Neural progenitor cell (in vitro differentiated cells): Measurements from ENCODE around the gene PRRT2. TPM values are rescaled to one million over a fixed set of nuclear protein-coding genes. Genes with fewer than 3 reads are reported as not detected.

Experiments used
- DNase-seq: peaks from one replicate; pipeline ENCODE4 v3.0.0-alpha.2; 2016; ENCODE audit warnings: low spot score
- H2AFZ ChIP-seq: fragments of 200-600 bp; sonication (generic); replicated peaks from 2 replicates; pipeline ENCODE4 v1.6.1; 2016; ENCODE audit warnings: antibody characterized with exemption
- H3F3A ChIP-seq: fragments of 200-600 bp; sonication (generic); 2 replicates; pipeline ENCODE4 v1.6.1; 2016; ENCODE audit warnings: antibody characterized with exemption, low read depth
- H3K27ac ChIP-seq: fragments of 200-600 bp; sonication (generic); 2 replicates; pipeline ENCODE4 v1.5.1; 2016; ENCODE audit warnings: mild to moderate bottlenecking
- H3K27me3 ChIP-seq: fragments of 200-600 bp; sonication (generic); 2 replicates; pipeline ENCODE4 v1.6.1; 2016; ENCODE audit warnings: mild to moderate bottlenecking, moderate library complexity
- H3K36me3 ChIP-seq: fragments of 200-600 bp; sonication (generic); 2 replicates; pipeline ENCODE4 v1.5.1; 2016
- H3K4me1 ChIP-seq: fragments of 200-600 bp; sonication (generic); 2 replicates; pipeline ENCODE4 v1.6.1; 2016; ENCODE audit warnings: mixed run types
- H3K4me2 ChIP-seq: fragments of 200-600 bp; sonication (generic); 2 replicates; pipeline ENCODE4 v1.6.1; 2016
- H3K4me3 ChIP-seq: fragments of 200-600 bp; sonication (generic); 2 replicates; pipeline ENCODE4 v1.5.1; 2016
- H3K79me2 ChIP-seq: fragments of 200-600 bp; sonication (generic); 2 replicates; pipeline ENCODE4 v1.6.1; 2016; ENCODE audit warnings: low read depth
- H3K9ac ChIP-seq: fragments of 200-600 bp; sonication (generic); 2 replicates; pipeline ENCODE4 v1.6.1; 2016
- H3K9me3 ChIP-seq: fragments of 200-600 bp; sonication (generic); 2 replicates; pipeline ENCODE4 v1.5.1; 2016; ENCODE audit warnings: low read depth
- H4K20me1 ChIP-seq: fragments of 200-600 bp; sonication (generic); 2 replicates; pipeline ENCODE4 v1.6.1; 2016; ENCODE audit warnings: low read depth
- H3K27ac Mint-ChIP-seq: 3 replicates; pipeline ENCODE4 v1.8.0; 2021; ENCODE audit warnings: mixed read lengths
- H3K27me3 Mint-ChIP-seq: 2 replicates; pipeline ENCODE4 v1.8.0; 2022; ENCODE audit warnings: low read depth, mild to moderate bottlenecking, inconsistent platforms, moderate library complexity, mixed read lengths; ENCODE audit not compliant: insufficient read depth
- H3K36me3 Mint-ChIP-seq: 3 replicates; pipeline ENCODE4 v1.8.0; 2021; ENCODE audit warnings: mixed read lengths
- H3K4me1 Mint-ChIP-seq: 3 replicates; pipeline ENCODE4 v1.8.0; 2021; ENCODE audit warnings: mixed read lengths
- H3K4me3 Mint-ChIP-seq: 3 replicates; pipeline ENCODE4 v1.8.0; 2021; ENCODE audit warnings: mild to moderate bottlenecking, moderate library complexity, mixed read lengths
- H3K9me3 Mint-ChIP-seq: 3 replicates; pipeline ENCODE4 v1.8.0; 2020; ENCODE audit warnings: mixed read lengths
- CTCF ChIP-seq: fragments of 200-600 bp; sonication (generic); IDR thresholded peaks from 2 replicates; pipeline ENCODE4 v1.5.1; 2017; ENCODE audit warnings: antibody characterized with exemption, mild to moderate bottlenecking
- EZH2 ChIP-seq: fragments of 200-600 bp; sonication (generic); IDR thresholded peaks from 2 replicates; pipeline ENCODE4 v1.6.1; 2017; ENCODE audit warnings: antibody characterized with exemption, mild to moderate bottlenecking, moderate library complexity
- EZH2phosphoT487 ChIP-seq: fragments of 200-600 bp; sonication (generic); IDR thresholded peaks from 2 replicates; pipeline ENCODE4 v1.6.1; 2017; ENCODE audit warnings: antibody characterized with exemption
- total RNA-seq: library from RNA; depleted of rRNA; stranded (reverse); fragments of >200 nt; gene quantifications from 2 replicates; pipeline ENCODE4 v1.2.3, GENCODE V29; 2015; ENCODE audit warnings: low replicate concordance

The PRRT2 gene
- total RNA-seq, 1 donor from 2014 or later = 23.5 TPM

GRCh38 chr16:29806641-29807425, 5.2 kb upstream of the PRRT2 start:
- no peak overlapping the region for H2AFZ ChIP-seq
- Mint-ChIP-seq H3K4me1 (peaks cover 53% of the 10 kb centered on the region), H3K9me3 (no peaks in the 10 kb centered on the region), H3K4me3 (peak overlapping the region; percentile 87), H3K36me3 (peaks cover 12% of the 10 kb centered on the region), H3K27me3 (peaks cover 12% of the 10 kb centered on the region), H3K27ac (no peak overlapping the region)
- H3K36me3 ChIP-seq = no peaks in the 10 kb centered on the region
- TF ChIP-seq CTCF (no peak), EZH2phosphoT487 (no peak), EZH2 (no peak)
- H3K27ac ChIP-seq = peak overlapping the region; percentile 48
- H3K27me3 ChIP-seq = no peaks in the 10 kb centered on the region
- H3K4me1 ChIP-seq = peaks cover 38% of the 10 kb centered on the region
- H4K20me1 ChIP-seq = peaks cover 37% of the 10 kb centered on the region
- H3K79me2 ChIP-seq = peaks cover 42% of the 10 kb centered on the region
- H3K4me3 ChIP-seq = peak overlapping the region; percentile 78
- H3K4me2 ChIP-seq = peak overlapping the region; percentile 88
- DNase-seq = peak; percentile 82
- peaks cover 83% of the 10 kb centered on the region for H3F3A ChIP-seq
- H3K9me3 ChIP-seq = no peaks in the 10 kb centered on the region
- no peak overlapping the region for H3K9ac ChIP-seq

- Histone ChIP-seq H4K20me1 (peaks cover 37% of the 10 kb centered on the region), H3K9ac (no peak overlapping the region), H3K4me1 (peaks cover 38% of the 10 kb centered on the region), H3K9me3 (no peaks in the 10 kb centered on the region), H3K79me2 (peaks cover 47% of the 10 kb centered on the region), H2AFZ (no peak overlapping the region), H3K4me2 (peak overlapping the region; percentile 88), H3K36me3 (no peaks in the 10 kb centered on the region), H3K4me3 (peak overlapping the region; percentile 72), H3K27me3 (no peaks in the 10 kb centered on the region), H3F3A (peaks cover 83% of the 10 kb centered on the region), H3K27ac (peak overlapping the region; percentile 48)
- TF ChIP-seq EZH2phosphoT487 = no peak
- peak; percentile 55 for TF ChIP-seq CTCF
- Mint-ChIP-seq H3K9me3 (no peaks in the 10 kb centered on the region), H3K36me3 (peaks cover 12% of the 10 kb centered on the region), H3K4me1 (peaks cover 51% of the 10 kb centered on the region), H3K27me3 (peaks cover 12% of the 10 kb centered on the region), H3K4me3 (peak overlapping the region; percentile 87), H3K27ac (peak overlapping the region; percentile 60)
- DNase-seq = peak; percentile 89
These were observed 4.4 kb upstream of the PRRT2 start for GRCh38 chr16:29807426-29808218.

- Mint-ChIP-seq H3K36me3 (peaks cover 10% of the 10 kb centered on the region), H3K4me3 (peak overlapping the region; percentile 87), H3K9me3 (no peaks in the 10 kb centered on the region), H3K4me1 (peaks cover 57% of the 10 kb centered on the region), H3K27me3 (peaks cover 15% of the 10 kb centered on the region), H3K27ac (peak overlapping the region; percentile 43)
- Histone ChIP-seq H4K20me1 (peaks cover 37% of the 10 kb centered on the region), H3K9me3 (no peaks in the 10 kb centered on the region), H3K27me3 (no peaks in the 10 kb centered on the region), H3K4me2 (peak overlapping the region; percentile 88), H3K9ac (no peak overlapping the region), H3K4me3 (peak overlapping the region; percentile 72), H3K79me2 (peaks cover 54% of the 10 kb centered on the region), H3K4me1 (peaks cover 44% of the 10 kb centered on the region), H3F3A (peaks cover 82% of the 10 kb centered on the region), H2AFZ (no peak overlapping the region), H3K36me3 (no peaks in the 10 kb centered on the region), H3K27ac (no peak overlapping the region)
- no peak for DNase-seq
- no peak for TF ChIP-seq EZH2
- no peak for TF ChIP-seq CTCF
- no peak for TF ChIP-seq EZH2phosphoT487
These were observed 3.6 kb upstream of the PRRT2 start for GRCh38 chr16:29808219-29808900.
